ENCODE results near the gene SLC22A2.

SLC22A2 gene

GRCh38 chr6:160202411-160202810 lies 56.2 kb downstream of the SLC22A2 start:
- no peaks in the 10 kb centered on the region for H3K9me3 ChIP-seq (ENCODE audit: control insufficient read depth, low read length)
- no peak overlapping the region for H3K4me3 ChIP-seq (ENCODE audit: insufficient read depth, low read depth, low read length, poor library complexity, severe bottlenecking)
- H3K27ac ChIP-seq (ENCODE audit: insufficient read depth, low read length, poor library complexity, severe bottlenecking): no peak overlapping the region
- no peaks in the 10 kb centered on the region for H3K27me3 ChIP-seq (replicated peaks; ENCODE audit: control insufficient read depth, insufficient read depth, low read length, poor library complexity, severe bottlenecking)
- H3K4me1 ChIP-seq (ENCODE audit: control insufficient read depth, insufficient read depth, low read length, poor library complexity, severe bottlenecking): no peaks in the 10 kb centered on the region
- DNase-seq: no peak
- no peaks in the 10 kb centered on the region for H3K36me3 ChIP-seq (ENCODE audit: control insufficient read depth, insufficient read depth, low read length)

GRCh38 chr6:160201061-160201460 lies 57.6 kb downstream of the SLC22A2 start:
- Histone ChIP-seq H3K4me1 (ENCODE audit: control insufficient read depth, insufficient read depth, low read length, poor library complexity, severe bottlenecking) (no peaks in the 10 kb centered on the region), H3K9me3 (ENCODE audit: control insufficient read depth, low read length) (no peaks in the 10 kb centered on the region)

GRCh38 chr6:160198606-160199211 lies 59.9 kb downstream of the SLC22A2 start:
- H3K4me3 ChIP-seq (ENCODE audit: insufficient read depth, low read depth, low read length, poor library complexity, severe bottlenecking): no peak overlapping the region
- DNase-seq: no peak
- no peaks in the 10 kb centered on the region for H3K36me3 ChIP-seq (ENCODE audit: control insufficient read depth, insufficient read depth, low read length)
- no peaks in the 10 kb centered on the region for H3K4me1 ChIP-seq (ENCODE audit: control insufficient read depth, insufficient read depth, low read length, poor library complexity, severe bottlenecking)
- no peak overlapping the region for H3K27ac ChIP-seq (ENCODE audit: insufficient read depth, low read length, poor library complexity, severe bottlenecking)
- no peaks in the 10 kb centered on the region for H3K27me3 ChIP-seq (replicated peaks; ENCODE audit: control insufficient read depth, insufficient read depth, low read length, poor library complexity, severe bottlenecking)
- H3K9me3 ChIP-seq (ENCODE audit: control insufficient read depth, low read length): peaks cover 6% of the 10 kb centered on the region

More at GRCh38 chr6:160201061-160201460, 57.6 kb downstream of the SLC22A2 start:
- Histone ChIP-seq H3K27me3 (replicated peaks; ENCODE audit: control insufficient read depth, insufficient read depth, low read length, poor library complexity, severe bottlenecking) (no peaks in the 10 kb centered on the region), H3K4me3 (ENCODE audit: insufficient read depth, low read depth, low read length, poor library complexity, severe bottlenecking) (no peak overlapping the region), H3K36me3 (ENCODE audit: control insufficient read depth, insufficient read depth, low read length) (no peaks in the 10 kb centered on the region), H3K27ac (ENCODE audit: insufficient read depth, low read length, poor library complexity, severe bottlenecking) (no peak overlapping the region)
- no peak for DNase-seq

- no peak overlapping the region for H3K27ac ChIP-seq (ENCODE audit: insufficient read depth, low read length, poor library complexity, severe bottlenecking)
- peaks cover 6% of the 10 kb centered on the region for H3K9me3 ChIP-seq (ENCODE audit: control insufficient read depth, low read length)
- H3K36me3 ChIP-seq (ENCODE audit: control insufficient read depth, insufficient read depth, low read length): no peaks in the 10 kb centered on the region
- DNase-seq: no peak
- no peaks in the 10 kb centered on the region for H3K27me3 ChIP-seq (replicated peaks; ENCODE audit: control insufficient read depth, insufficient read depth, low read length, poor library complexity, severe bottlenecking)
- H3K4me1 ChIP-seq (ENCODE audit: control insufficient read depth, insufficient read depth, low read length, poor library complexity, severe bottlenecking): no peaks in the 10 kb centered on the region
- H3K4me3 ChIP-seq (ENCODE audit: insufficient read depth, low read depth, low read length, poor library complexity, severe bottlenecking): no peak overlapping the region
Observed at GRCh38 chr6:160197662-160198061, 61.0 kb downstream of the SLC22A2 start.

GRCh38 chr6:160194808-160195207 lies 63.8 kb downstream of the SLC22A2 start:
- Histone ChIP-seq H3K4me1 (ENCODE audit: control insufficient read depth, insufficient read depth, low read length, poor library complexity, severe bottlenecking) (no peaks in the 10 kb centered on the region), H3K9me3 (ENCODE audit: control insufficient read depth, low read length) (peaks cover 6% of the 10 kb centered on the region), H3K27me3 (replicated peaks; ENCODE audit: control insufficient read depth, insufficient read depth, low read length, poor library complexity, severe bottlenecking) (no peaks in the 10 kb centered on the region), H3K27ac (ENCODE audit: insufficient read depth, low read length, poor library complexity, severe bottlenecking) (no peak overlapping the region), H3K4me3 (ENCODE audit: insufficient read depth, low read depth, low read length, poor library complexity, severe bottlenecking) (no peak overlapping the region), H3K36me3 (ENCODE audit: control insufficient read depth, insufficient read depth, low read length) (no peaks in the 10 kb centered on the region)
- no peak for DNase-seq

GRCh38 chr6:160192840-160193239 lies 65.8 kb downstream of the SLC22A2 start:
- Histone ChIP-seq H3K27me3 (replicated peaks; ENCODE audit: control insufficient read depth, insufficient read depth, low read length, poor library complexity, severe bottlenecking) (no peaks in the 10 kb centered on the region), H3K4me1 (ENCODE audit: control insufficient read depth, insufficient read depth, low read length, poor library complexity, severe bottlenecking) (no peaks in the 10 kb centered on the region), H3K36me3 (ENCODE audit: control insufficient read depth, insufficient read depth, low read length) (no peaks in the 10 kb centered on the region), H3K27ac (ENCODE audit: insufficient read depth, low read length, poor library complexity, severe bottlenecking) (no peak overlapping the region), H3K9me3 (ENCODE audit: control insufficient read depth, low read length) (peaks cover 6% of the 10 kb centered on the region), H3K4me3 (ENCODE audit: insufficient read depth, low read depth, low read length, poor library complexity, severe bottlenecking) (no peak overlapping the region)
- no peak for DNase-seq

GRCh38 chr6:160190973-160191372 lies 67.6 kb downstream of the SLC22A2 start:
- Histone ChIP-seq H3K36me3 (ENCODE audit: control insufficient read depth, insufficient read depth, low read length) (no peaks in the 10 kb centered on the region), H3K27ac (ENCODE audit: insufficient read depth, low read length, poor library complexity, severe bottlenecking) (no peak overlapping the region), H3K4me1 (ENCODE audit: control insufficient read depth, insufficient read depth, low read length, poor library complexity, severe bottlenecking) (no peaks in the 10 kb centered on the region), H3K9me3 (ENCODE audit: control insufficient read depth, low read length) (peaks cover 6% of the 10 kb centered on the region), H3K4me3 (ENCODE audit: insufficient read depth, low read depth, low read length, poor library complexity, severe bottlenecking) (no peak overlapping the region), H3K27me3 (replicated peaks; ENCODE audit: control insufficient read depth, insufficient read depth, low read length, poor library complexity, severe bottlenecking) (no peaks in the 10 kb centered on the region)
- no peak for DNase-seq

GRCh38 chr6:160190081-160190480 lies 68.5 kb downstream of the SLC22A2 start:
- Histone ChIP-seq H3K4me3 (ENCODE audit: insufficient read depth, low read depth, low read length, poor library complexity, severe bottlenecking) (no peak overlapping the region), H3K36me3 (ENCODE audit: control insufficient read depth, insufficient read depth, low read length) (no peaks in the 10 kb centered on the region), H3K4me1 (ENCODE audit: control insufficient read depth, insufficient read depth, low read length, poor library complexity, severe bottlenecking) (no peaks in the 10 kb centered on the region), H3K9me3 (ENCODE audit: control insufficient read depth, low read length) (peaks cover 5% of the 10 kb centered on the region), H3K27ac (ENCODE audit: insufficient read depth, low read length, poor library complexity, severe bottlenecking) (no peak overlapping the region), H3K27me3 (replicated peaks; ENCODE audit: control insufficient read depth, insufficient read depth, low read length, poor library complexity, severe bottlenecking) (no peaks in the 10 kb centered on the region)
- no peak for DNase-seq

GRCh38 chr6:160188773-160189172 lies 69.8 kb downstream of the SLC22A2 start:
- Histone ChIP-seq H3K9me3 (ENCODE audit: control insufficient read depth, low read length) (no peaks in the 10 kb centered on the region), H3K36me3 (ENCODE audit: control insufficient read depth, insufficient read depth, low read length) (no peaks in the 10 kb centered on the region), H3K4me3 (ENCODE audit: insufficient read depth, low read depth, low read length, poor library complexity, severe bottlenecking) (no peak overlapping the region), H3K27ac (ENCODE audit: insufficient read depth, low read length, poor library complexity, severe bottlenecking) (no peak overlapping the region), H3K27me3 (replicated peaks; ENCODE audit: control insufficient read depth, insufficient read depth, low read length, poor library complexity, severe bottlenecking) (no peaks in the 10 kb centered on the region), H3K4me1 (ENCODE audit: control insufficient read depth, insufficient read depth, low read length, poor library complexity, severe bottlenecking) (no peaks in the 10 kb centered on the region)
- no peak for DNase-seq

- Histone ChIP-seq H3K9me3 (ENCODE audit: control insufficient read depth, low read length) (no peaks in the 10 kb centered on the region), H3K4me1 (ENCODE audit: control insufficient read depth, insufficient read depth, low read length, poor library complexity, severe bottlenecking) (no peaks in the 10 kb centered on the region), H3K4me3 (ENCODE audit: insufficient read depth, low read depth, low read length, poor library complexity, severe bottlenecking) (no peak overlapping the region), H3K36me3 (ENCODE audit: control insufficient read depth, insufficient read depth, low read length) (no peaks in the 10 kb centered on the region), H3K27me3 (replicated peaks; ENCODE audit: control insufficient read depth, insufficient read depth, low read length, poor library complexity, severe bottlenecking) (no peaks in the 10 kb centered on the region), H3K27ac (ENCODE audit: insufficient read depth, low read length, poor library complexity, severe bottlenecking) (no peak overlapping the region)
- no peak for DNase-seq
Observed at GRCh38 chr6:160180706-160181105, 77.9 kb downstream of the SLC22A2 start.
